Islet precursor cell (in vitro differentiated cells): ENCODE measurements around the gene HHATL.

Source experiments
- DNase-seq: peaks from one replicate; pipeline ENCODE4 v3.0.0-alpha.2; 2018

Gene HHATL, protein sequence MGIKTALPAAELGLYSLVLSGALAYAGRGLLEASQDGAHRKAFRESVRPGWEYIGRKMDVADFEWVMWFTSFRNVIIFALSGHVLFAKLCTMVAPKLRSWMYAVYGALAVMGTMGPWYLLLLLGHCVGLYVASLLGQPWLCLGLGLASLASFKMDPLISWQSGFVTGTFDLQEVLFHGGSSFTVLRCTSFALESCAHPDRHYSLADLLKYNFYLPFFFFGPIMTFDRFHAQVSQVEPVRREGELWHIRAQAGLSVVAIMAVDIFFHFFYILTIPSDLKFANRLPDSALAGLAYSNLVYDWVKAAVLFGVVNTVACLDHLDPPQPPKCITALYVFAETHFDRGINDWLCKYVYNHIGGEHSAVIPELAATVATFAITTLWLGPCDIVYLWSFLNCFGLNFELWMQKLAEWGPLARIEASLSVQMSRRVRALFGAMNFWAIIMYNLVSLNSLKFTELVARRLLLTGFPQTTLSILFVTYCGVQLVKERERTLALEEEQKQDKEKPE

DNA sequence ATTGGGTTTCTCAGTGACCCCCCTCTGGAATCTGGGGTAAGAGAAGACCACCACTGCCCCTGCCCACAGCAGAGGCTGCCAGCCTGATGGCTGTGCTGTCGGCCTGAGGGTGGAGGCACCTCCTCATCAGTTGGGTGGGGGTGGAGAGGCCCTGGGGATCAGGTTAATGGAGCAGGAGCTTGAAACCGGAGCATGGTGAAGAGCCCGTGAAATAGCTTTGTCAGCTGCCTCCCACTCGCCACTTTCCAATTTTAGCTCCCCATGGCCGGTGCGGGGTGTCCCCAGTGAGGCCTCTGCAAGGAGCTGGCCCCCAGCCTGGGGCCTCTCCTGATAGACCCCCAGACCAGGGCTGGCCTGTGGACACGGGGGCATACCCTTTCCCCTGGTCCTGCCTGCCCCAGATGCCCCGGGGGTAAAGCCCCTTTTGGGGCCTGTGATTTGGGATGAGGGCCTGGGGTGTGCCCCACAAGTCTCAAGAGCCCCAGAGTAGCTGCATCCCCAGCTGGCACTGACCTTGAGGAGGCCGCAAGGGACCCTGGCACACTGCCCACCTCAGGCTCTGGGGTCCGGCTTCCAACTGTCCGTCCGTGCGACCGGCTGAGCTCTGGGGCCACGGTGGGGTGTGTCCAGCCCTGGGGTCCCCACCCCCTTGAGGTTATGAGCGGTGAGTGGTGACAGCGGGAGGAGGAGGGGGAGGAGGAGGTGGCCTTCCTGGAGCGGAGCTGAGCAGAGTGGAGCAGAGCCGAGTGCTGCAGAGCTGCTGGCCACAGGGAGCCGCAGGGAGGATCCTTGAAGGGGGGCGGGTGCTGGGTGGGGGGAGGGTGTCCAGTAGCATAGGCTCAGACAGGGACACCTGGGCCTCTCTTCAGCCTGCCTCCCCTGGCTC lies at the start of gene HHATL:
TSS of gene HHATL (minus strand) at position 733 of the 886 bp plus-strand sequence. CDS start 1,972 bp downstream, outside the sequence.
- DNase-seq = peak; percentile 47

- DNase-seq = peak; percentile 49
Observed at GRCh38 chr3:42751609-42752008, 49.0 kb upstream of the HHATL start.

DNA sequence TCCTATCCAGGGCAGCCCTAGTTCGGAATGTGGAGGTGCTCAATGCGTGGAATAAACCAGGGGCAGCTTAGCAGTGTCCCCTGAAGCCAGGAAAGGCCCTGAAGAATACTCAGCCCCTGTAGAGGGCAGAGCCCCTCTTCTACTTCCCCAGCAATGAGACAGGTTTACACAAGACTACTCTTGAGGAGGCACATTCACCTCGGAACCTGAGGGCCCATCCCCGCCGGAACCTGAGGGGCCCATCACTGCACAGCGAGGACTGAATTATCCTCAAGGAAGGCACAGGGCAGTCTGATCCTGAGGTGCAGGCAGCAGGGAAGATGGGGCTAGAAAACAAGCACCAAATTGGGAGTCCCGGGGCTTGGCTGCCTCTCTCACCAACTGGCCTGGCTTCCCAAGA lies 48.2 kb upstream of the HHATL start:
- DNase-seq = peak; percentile 39

- peak; percentile 86 for DNase-seq
Observed at GRCh38 chr3:42749753-42750231, 47.2 kb upstream of the HHATL start.

GRCh38 chr3:42749025-42749752 lies 46.6 kb upstream of the HHATL start:
- peak; percentile 18 for DNase-seq

DNA sequence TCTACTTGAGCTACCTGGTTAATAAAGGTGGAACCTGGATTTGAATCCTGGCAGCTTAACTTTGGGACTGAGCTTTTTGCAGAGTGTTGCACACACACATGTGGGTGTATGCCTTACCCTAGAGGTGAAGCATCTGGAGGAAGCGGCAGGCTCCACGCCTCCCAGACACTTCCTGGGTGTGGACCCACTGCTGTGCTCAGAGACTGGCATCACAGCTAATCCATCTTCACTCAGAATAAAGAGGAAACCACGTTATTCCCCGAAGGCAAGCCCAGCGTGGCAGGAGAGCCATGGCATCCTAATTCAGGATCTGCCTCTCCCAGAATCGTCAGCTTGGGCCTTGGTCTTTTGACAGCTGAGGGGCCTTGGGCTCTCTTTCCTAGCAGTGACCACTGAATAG lies 45.0 kb upstream of the HHATL start:
- peak; percentile 30 for DNase-seq

DNA sequence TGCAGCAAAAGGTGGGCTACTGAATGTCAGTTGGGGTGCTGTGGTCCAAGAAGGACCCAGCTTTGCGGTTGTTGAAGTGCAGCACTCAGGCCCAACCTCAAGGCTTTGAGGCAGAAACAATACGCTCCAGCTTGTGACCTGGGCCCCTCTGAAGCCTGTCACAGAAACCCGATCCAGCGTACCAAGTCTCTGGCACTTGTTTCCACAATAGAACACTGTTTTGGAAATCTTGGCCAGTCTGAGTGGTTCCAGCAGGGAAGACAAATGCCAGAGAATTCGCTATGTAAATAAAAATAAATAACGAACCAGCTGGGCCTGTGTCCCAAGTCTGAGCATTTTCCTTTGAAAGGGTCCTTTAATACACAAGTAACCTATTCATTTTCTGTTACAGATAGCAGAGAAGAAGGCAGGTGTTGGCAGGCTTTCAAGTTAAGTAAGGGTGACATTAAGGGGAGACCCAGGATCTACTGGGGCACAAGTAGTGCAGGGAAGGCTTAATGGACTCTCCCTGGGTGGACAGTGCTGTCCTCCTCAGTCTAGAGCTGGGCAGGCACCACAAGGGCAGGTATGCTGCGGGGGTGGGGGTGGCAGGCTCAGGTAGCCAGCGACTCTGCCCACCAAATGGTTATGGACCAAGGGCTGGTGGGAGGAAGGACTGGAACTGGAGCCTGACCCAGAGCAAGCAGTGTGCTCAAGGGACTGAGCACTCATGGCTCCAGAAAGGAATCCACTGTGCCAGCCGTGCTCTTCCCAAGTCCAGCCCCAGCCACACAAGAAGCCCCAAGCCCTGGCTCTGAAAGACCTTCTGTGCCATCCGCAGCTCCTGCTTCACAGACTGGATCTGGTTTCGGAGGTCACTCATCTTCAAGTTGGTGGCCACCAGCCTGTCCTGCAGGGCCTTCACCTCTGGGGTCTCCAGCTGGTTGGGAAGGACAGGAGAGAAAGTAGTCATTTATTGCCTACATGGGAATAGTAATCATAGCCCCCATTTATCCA lies 44.2 kb upstream of the HHATL start:
- peak; percentile 46 for DNase-seq

DNA sequence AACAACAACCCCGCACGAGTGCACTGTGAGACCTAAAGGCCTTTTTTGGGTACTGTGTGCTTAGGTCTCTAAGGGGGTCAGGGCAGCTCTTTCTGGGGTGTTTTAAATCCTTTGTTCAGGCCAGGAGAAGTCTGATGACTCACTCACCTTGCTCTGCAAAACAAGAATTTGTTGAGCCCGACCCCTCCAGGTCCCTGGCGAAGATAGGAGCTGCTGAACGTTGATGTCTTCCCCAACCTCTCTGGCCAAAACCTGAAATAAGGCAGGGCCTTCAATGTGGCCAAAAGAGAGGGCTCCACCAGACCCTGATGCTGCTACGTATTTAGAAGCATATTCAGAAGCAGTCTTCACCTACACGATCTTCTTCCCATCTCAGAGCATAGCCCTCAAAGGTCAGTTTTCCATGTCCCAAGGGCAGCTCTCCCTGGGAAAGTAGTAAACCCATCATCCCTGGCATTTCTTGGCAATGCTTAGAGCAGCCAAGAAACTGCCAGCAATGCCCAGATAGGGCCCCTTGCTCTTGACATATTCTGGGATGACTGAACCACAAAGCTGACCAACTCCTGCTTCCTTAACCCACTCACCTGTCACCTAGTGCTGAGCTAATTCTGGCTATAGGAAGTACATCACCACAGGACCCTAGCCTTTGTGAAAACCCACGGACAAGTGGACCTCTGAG lies 43.3 kb upstream of the HHATL start:
- peak; percentile 61 for DNase-seq

- no peak for DNase-seq
Observed at GRCh38 chr3:42745291-42745745, 42.7 kb upstream of the HHATL start.

DNA sequence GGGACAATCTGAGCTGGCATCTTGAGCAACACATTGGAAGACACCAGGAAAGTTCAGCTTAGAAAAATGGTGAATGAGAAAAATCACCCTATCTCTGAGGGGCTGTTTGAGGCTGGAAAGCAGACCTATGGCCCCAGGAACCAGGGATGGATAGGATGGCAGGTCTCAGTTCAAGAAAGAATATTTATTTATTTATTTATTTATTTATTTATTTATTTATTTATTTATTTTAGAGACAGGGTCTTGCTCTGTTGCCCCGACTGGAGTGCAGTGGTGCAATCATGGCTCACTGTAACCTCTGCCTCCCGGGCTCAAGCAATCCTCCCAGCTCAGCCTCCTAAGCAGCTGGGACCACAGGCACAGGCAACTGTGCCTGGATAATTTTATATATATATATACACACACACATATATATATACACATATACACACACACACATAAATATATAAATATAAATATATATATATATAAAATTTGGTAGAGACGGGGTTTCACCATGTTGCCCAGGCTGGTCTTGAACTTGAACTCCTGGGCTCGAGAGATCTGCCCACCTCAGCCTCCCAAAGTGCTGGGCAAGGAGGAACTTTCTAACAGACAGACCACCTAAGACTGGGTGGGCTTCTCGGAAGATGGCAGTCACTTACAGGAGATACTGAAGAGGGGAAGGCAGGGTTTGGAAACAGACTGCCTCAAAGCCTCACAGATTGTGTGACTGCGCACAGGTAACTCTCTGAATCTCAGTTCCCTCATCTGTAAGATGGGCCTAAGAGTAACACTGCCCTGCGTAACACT lies 40.8 kb upstream of the HHATL start:
- DNase-seq = peak; percentile 13

DNA sequence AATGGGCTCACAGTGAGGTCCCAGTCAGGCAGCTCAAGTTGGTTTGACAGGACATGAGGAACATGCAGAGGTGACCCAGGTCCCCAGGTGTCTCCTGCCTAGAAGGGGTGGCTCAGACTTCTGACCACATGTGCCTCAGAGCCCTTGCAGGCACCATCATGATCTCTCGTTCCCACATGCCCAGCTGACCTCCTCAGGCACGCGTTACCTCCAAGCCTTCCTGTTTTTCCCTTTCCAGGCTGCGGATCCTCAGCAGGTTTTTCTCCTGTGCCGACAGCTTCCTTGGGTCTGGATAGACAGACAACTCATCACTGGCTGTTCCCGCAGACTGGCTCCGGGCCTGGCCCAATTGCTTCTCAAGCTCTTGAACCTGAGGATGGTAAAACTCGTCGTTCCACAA lies 40.1 kb upstream of the HHATL start:
- DNase-seq = peak; percentile 35

GRCh38 chr3:42742259-42742658 lies 39.7 kb upstream of the HHATL start:
- DNase-seq = peak; percentile 22

DNA sequence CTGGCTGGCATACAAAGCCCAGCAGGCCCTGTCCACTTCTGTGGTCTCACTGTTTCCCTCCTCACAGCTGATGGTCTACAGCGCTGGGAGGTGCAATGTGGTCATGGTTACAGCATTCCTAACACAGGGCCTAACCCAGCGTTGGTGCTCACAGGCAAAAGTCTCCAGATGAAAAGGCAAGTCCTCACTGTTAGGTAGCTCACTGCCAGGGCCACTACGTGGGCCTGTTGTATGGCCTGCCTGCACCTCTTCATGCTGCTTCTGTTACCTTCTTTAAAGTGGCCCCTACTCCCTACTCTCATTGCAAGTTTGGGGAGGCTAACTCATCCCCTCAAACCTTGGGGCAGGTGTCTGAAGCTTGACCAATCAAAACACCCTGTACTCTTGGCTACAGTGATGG lies 39.2 kb upstream of the HHATL start:
- peak; percentile 44 for DNase-seq

- peak; percentile 55 for DNase-seq
Observed at GRCh38 chr3:42739401-42740158, 37.0 kb upstream of the HHATL start.

GRCh38 chr3:42736531-42736930 lies 33.9 kb upstream of the HHATL start:
- no peak for DNase-seq

GRCh38 chr3:42736081-42736480 lies 33.5 kb upstream of the HHATL start:
- DNase-seq = peak; percentile 38

GRCh38 chr3:42735615-42736014 lies 33.0 kb upstream of the HHATL start:
- DNase-seq = peak; percentile 42

DNA sequence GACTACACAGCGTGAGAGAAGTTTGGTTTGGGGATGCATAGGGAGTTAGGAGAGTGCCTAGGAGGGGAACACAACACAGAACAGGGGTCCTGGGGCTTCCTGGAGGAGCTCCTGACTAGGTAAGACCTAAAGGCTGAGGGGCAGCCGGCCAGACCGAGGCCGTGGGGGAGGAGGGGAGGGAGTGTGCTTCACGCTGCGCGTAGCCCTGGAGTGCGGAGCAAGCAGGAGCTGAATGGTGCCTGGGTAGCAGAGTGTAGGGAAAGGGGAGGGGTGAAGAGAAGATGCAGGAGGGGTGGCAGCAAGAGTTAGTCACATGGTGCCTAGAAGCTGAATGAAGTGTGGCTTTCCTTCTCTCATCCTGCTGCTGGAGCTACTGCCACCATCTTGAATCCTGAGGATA lies 32.4 kb upstream of the HHATL start:
- DNase-seq = peak; percentile 47

GRCh38 chr3:42734263-42734860 lies 31.8 kb upstream of the HHATL start:
- DNase-seq = peak; percentile 55
